Endothelial cell of umbilical vein (primary cell): ENCODE results near the gene ZNF438. TPM values are rescaled to one million over a fixed set of nuclear protein-coding genes. Genes with fewer than 3 reads are reported as not detected.

ENCODE experiments used
- BruUV-seq: library from RNA; stranded (reverse); fragments of 400-500 nt; replicated peaks from 2 replicates; lab custom pipeline; 2021; lab: Mats Ljungman, UMichigan
- CTCF ChIA-PET: fragments of 300-600, 350-600 bp; sonication (Branson Sonifier 250); formaldehyde crosslinking; loops from one replicate; lab custom pipeline; 2021; ENCODE audit warnings: antibody characterized with exemption, inconsistent platforms; lab: Charles Lee
- POLR2A ChIA-PET: fragments of 300-600, 350-600 bp; sonication (Branson Sonifier 250); formaldehyde crosslinking; loops from one replicate; lab custom pipeline; 2021; ENCODE audit warnings: antibody characterized with exemption, inconsistent platforms; lab: Charles Lee
- DNase-seq: peaks from one replicate; pipeline ENCODE4 v3.0.0-alpha.2; 2011; ENCODE audit warnings: low read depth, low spot score
- FAIRE-seq: peaks from 2 replicates; lab custom pipeline; 2011; peaks lifted over from hg19 to GRCh38; lab: Jason Lieb, UNC
- H2AFZ ChIP-seq: 2 replicates; pipeline ENCODE4 v1.6.0; 2012; ENCODE audit warnings: low read depth, low read length, control low read depth, inconsistent platforms
- H3K27ac ChIP-seq: 2 replicates; pipeline ENCODE4 v1.5.1; 2011; ENCODE audit warnings: low read depth, mild to moderate bottlenecking, control low read depth, low read length, moderate library complexity; ENCODE audit not compliant: insufficient read depth
- H3K27me3 ChIP-seq, 2 experiments: 2 replicates each; pipeline versions ENCODE4 v1.6.0 to v1.6.1; 2011; ENCODE audit warnings: low read length in 2 of 2, mixed read lengths in 1 of 2; ENCODE audit not compliant: control insufficient read depth in 2 of 2, insufficient read depth in 2 of 2
- H3K36me3 ChIP-seq, 2 experiments: 2 replicates in 1 of 2; 3 replicates in 1 of 2; pipeline ENCODE4 v1.5.1; 2011; ENCODE audit warnings: low read length in 2 of 2, mild to moderate bottlenecking in 1 of 2, moderate library complexity in 1 of 2; ENCODE audit not compliant: control insufficient read depth in 2 of 2, insufficient read depth in 2 of 2; ENCODE audit errors: extremely low read depth in 1 of 2
- H3K4me1 ChIP-seq: 3 replicates; pipeline ENCODE4 v1.5.1; 2011; ENCODE audit warnings: mild to moderate bottlenecking, low read length; ENCODE audit not compliant: control insufficient read depth, insufficient read depth; ENCODE audit errors: extremely low read depth
- H3K4me2 ChIP-seq: 2 replicates; pipeline ENCODE4 v1.6.1; 2011; ENCODE audit warnings: low read length, control low read depth, mixed read lengths; ENCODE audit not compliant: insufficient read depth
- H3K4me3 ChIP-seq, 3 experiments: fragments of 200-600 bp in 1 of 3; sonication (generic), shearing (Covaris generic) in 1 of 3; replicated peaks in 1 of 3; 2 replicates each; pipeline ENCODE4 v1.5.1; 2011 to 2016; ENCODE audit warnings: control low read depth in 3 of 3, low read length in 3 of 3, mild to moderate bottlenecking in 2 of 3, inconsistent platforms in 1 of 3, low read depth in 1 of 3, moderate library complexity in 1 of 3; ENCODE audit not compliant: insufficient read depth in 1 of 3
- H3K79me2 ChIP-seq: 2 replicates; pipeline ENCODE4 v1.6.0; 2012; ENCODE audit warnings: low read length, inconsistent platforms; ENCODE audit not compliant: control insufficient read depth, insufficient read depth
- H3K9ac ChIP-seq: replicated peaks from 2 replicates; pipeline ENCODE3; 2011; ENCODE audit warnings: low read length, control low read depth; ENCODE audit not compliant: insufficient read depth; ENCODE audit errors: extremely low read depth
- H3K9me1 ChIP-seq: replicated peaks from 3 replicates; pipeline ENCODE4 v1.6.0; 2011; ENCODE audit warnings: mild to moderate bottlenecking, low read length; ENCODE audit not compliant: control insufficient read depth, insufficient read depth; ENCODE audit errors: extremely low read depth
- H3K9me3 ChIP-seq: replicated peaks from 2 replicates; pipeline ENCODE4 v1.5.1; 2012; ENCODE audit warnings: low read length, inconsistent platforms; ENCODE audit not compliant: control insufficient read depth, insufficient read depth
- H4K20me1 ChIP-seq: replicated peaks from 2 replicates; pipeline ENCODE3; 2011; ENCODE audit warnings: mild to moderate bottlenecking, low read length; ENCODE audit not compliant: control insufficient read depth, insufficient read depth; ENCODE audit errors: extremely low read depth
- CTCF ChIP-seq, 2 donors: IDR thresholded peaks; 1 replicate in 1 of 2; 2 replicates in 1 of 2; pipeline ENCODE4 v1.5.1; 2011; ENCODE audit warnings: low read length in 2 of 2, mild to moderate bottlenecking in 2 of 2, moderate library complexity in 2 of 2, control low read depth in 1 of 2, inconsistent platforms in 1 of 2, low read depth in 1 of 2; ENCODE audit not compliant: insufficient read depth in 1 of 2; ENCODE audit errors: extremely low read depth in 1 of 2
- EZH2 ChIP-seq: IDR thresholded peaks from 2 replicates; pipeline ENCODE4 v1.6.1; 2012; ENCODE audit warnings: borderline replicate concordance, low read depth, mild to moderate bottlenecking, moderate library complexity, low read length, inconsistent platforms; ENCODE audit not compliant: severe bottlenecking
- FOS ChIP-seq: IDR thresholded peaks from 2 replicates; pipeline ENCODE4 v1.6.1; 2011; ENCODE audit warnings: mild to moderate bottlenecking, low read length, moderate library complexity, borderline replicate concordance; ENCODE audit not compliant: insufficient read depth
- GATA2 ChIP-seq: IDR thresholded peaks from 2 replicates; pipeline ENCODE4 v1.7.0; 2011; ENCODE audit warnings: low read depth, mild to moderate bottlenecking, moderate library complexity, mixed read lengths, low read length; ENCODE audit not compliant: insufficient read length, insufficient read depth
- JUN ChIP-seq: IDR thresholded peaks from 2 replicates; pipeline ENCODE4 v1.6.1; 2011; ENCODE audit warnings: borderline replicate concordance, low read depth; ENCODE audit not compliant: insufficient read length, insufficient read depth
- MAX ChIP-seq: IDR thresholded peaks from 2 replicates; pipeline ENCODE4 v1.6.1; 2011; ENCODE audit not compliant: insufficient read depth, insufficient read length
- MYC ChIP-seq: IDR thresholded peaks from one replicate; pipeline ENCODE4 v1.6.1; 2011; ENCODE audit warnings: mild to moderate bottlenecking, low read depth, low read length
- POLR2A ChIP-seq: IDR thresholded peaks from 2 replicates; pipeline ENCODE4 v1.6.1; 2012; ENCODE audit warnings: low read depth, mild to moderate bottlenecking, control low read depth, low read length
- POLR2AphosphoS5 ChIP-seq: IDR thresholded peaks from 2 replicates; pipeline ENCODE4 v1.6.1; 2012; ENCODE audit warnings: low read depth, mild to moderate bottlenecking, control low read depth, low read length, moderate library complexity; ENCODE audit not compliant: insufficient read depth
- dilution Hi-C: fragments of 300-500 bp; cut with MboI; formaldehyde crosslinking; loops from one replicate; pipeline ENCODE4 v1.15.0; 2019; ENCODE audit warnings: low sequenced_read_pairs; ENCODE audit not compliant: extremely low pct_ligation_motif_present
- intact Hi-C: fragments of 100-400 bp; cut with micrococcal nuclease; formaldehyde crosslinking; loops from one replicate; pipeline ENCODE4 v1.10.0; 2022
- polyA plus RNA-seq, 4 experiments: library from polyadenylated mRNA; depleted of rRNA in 3 of 4; stranded (reverse) in 3 of 4; unstranded in 1 of 4; fragments of >200 nt; gene quantifications; 2 replicates each; pipeline versions ENCODE4 v1.2.1 to v1.2.3, GENCODE V29; 2011 to 2012; ENCODE audit warnings: missing spikeins in 1 of 4
- total RNA-seq: library from RNA; stranded (reverse); gene quantifications from 2 replicates; pipeline ENCODE4 v1.2.3, GENCODE V29; 2021

The ZNF438 gene
- total and polyA plus RNA-seq, 2 donors (not counting 3 experiments of a cell fraction or from before 2014, with no cell fraction given): 7.2 to 15.1 TPM

- H2AFZ ChIP-seq: no peak overlapping the region
- no peaks in the 10 kb centered on the region for H3K9me3 ChIP-seq
- FAIRE-seq (no peak), DNase-seq (no peak)
- H3K79me2 ChIP-seq: no peaks in the 10 kb centered on the region
- H3K4me3 ChIP-seq: no peak overlapping the region
- dilution Hi-C loops (no loop called here), intact Hi-C loops (no loop called here)
- no TSS peak for BruUV-seq
- TF ChIP-seq JUN (no peak), EZH2 (no peak), MAX (no peak), POLR2A (no peak), CTCF (IDR thresholded peaks at IDR 0.05; ENCODE audit: extremely low read depth in 1 of 2, insufficient read depth in 1 of 2, low read depth in 1 of 2, low read length in 2 of 2) (no peak), GATA2 (no peak), FOS (no peak), POLR2AphosphoS5 (no peak), MYC (no peak)
- H3K27ac ChIP-seq: no peak overlapping the region
- peaks cover 0 to 4% of the 10 kb centered on the region in 2 experiments for H3K36me3 ChIP-seq
- H3K27me3 ChIP-seq: no peaks in the 10 kb centered on the region
- POLR2A ChIA-PET: no interaction called here
- no peak overlapping the region for H3K9ac ChIP-seq
- no peaks in the 10 kb centered on the region for H3K9me1 ChIP-seq
- H3K4me2 ChIP-seq: no peak overlapping the region
- H3K4me1 ChIP-seq: no peaks in the 10 kb centered on the region
- H4K20me1 ChIP-seq: no peaks in the 10 kb centered on the region
- CTCF ChIA-PET: interaction anchor here (0.7 kb wide), 1 partner anchor 13 kb away, joined by 3 read pairs; no protein-coding TSS in a partner anchor
Measured at GRCh38 chr10:30847199-30847598, 184.5 kb downstream of the ZNF438 start.
